ENCODE results near the gene NABP2.

DNA sequence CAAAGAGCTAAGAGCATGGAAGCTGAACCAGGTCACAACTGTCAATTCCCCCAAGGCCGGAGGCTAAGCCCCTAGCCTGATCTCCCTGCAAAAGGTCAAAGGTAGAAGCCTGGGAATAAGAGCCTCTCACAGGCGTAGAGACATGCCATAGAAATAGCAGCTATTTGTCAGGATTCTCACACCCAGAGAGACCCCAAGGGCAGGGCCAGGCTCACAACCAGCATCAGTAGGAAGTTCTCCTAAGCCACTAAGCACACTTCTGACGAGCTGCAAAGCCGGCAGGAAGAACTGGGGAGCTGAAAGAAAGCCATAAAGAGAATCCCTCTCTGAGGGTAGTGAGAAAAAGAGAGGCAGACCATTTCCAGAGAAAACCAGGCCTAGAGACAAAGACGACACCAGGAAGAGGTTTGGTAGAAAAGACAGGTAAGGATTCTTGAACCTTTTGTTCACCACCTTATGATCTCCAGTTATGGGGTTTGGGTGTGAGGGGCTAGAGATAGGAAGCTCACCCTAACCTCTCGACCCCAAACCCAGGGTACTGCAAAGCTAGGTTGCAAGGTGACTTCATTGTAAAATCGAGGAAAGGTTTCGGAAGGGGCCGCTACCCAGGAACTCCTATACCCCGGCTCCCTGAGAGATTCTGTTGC is 35.9 kb upstream of the NABP2 start:
- TF ChIP-seq, protein P1, sequence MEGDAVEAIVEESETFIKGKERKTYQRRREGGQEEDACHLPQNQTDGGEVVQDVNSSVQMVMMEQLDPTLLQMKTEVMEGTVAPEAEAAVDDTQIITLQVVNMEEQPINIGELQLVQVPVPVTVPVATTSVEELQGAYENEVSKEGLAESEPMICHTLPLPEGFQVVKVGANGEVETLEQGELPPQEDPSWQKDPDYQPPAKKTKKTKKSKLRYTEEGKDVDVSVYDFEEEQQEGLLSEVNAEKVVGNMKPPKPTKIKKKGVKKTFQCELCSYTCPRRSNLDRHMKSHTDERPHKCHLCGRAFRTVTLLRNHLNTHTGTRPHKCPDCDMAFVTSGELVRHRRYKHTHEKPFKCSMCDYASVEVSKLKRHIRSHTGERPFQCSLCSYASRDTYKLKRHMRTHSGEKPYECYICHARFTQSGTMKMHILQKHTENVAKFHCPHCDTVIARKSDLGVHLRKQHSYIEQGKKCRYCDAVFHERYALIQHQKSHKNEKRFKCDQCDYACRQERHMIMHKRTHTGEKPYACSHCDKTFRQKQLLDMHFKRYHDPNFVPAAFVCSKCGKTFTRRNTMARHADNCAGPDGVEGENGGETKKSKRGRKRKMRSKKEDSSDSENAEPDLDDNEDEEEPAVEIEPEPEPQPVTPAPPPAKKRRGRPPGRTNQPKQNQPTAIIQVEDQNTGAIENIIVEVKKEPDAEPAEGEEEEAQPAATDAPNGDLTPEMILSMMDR (IDR thresholded peaks at IDR 0.05; ENCODE audit: low read depth, low read length, poor library complexity, severe bottlenecking), result no peak
- TF ChIP-seq EZH2phosphoT487 (IDR thresholded peaks at IDR 0.05; ENCODE audit: borderline replicate concordance, low read length), result no peak
